ENCODE measurements around the gene ANKRD39. TPM values are rescaled to one million over a fixed set of nuclear protein-coding genes. Genes with fewer than 3 reads are reported as not detected.
A peak's percentile ranks its signal among the peaks of the same experiment; 100 is the strongest.
"Not testable (repeated sequence)": the region's sequence is repeated elsewhere in the genome, so short reads cannot be mapped to it uniquely, and the experiment has no call there.

ANKRD39 gene
- total RNA-seq, 1 donor from 2014 or later = 15.9 TPM

DNA sequence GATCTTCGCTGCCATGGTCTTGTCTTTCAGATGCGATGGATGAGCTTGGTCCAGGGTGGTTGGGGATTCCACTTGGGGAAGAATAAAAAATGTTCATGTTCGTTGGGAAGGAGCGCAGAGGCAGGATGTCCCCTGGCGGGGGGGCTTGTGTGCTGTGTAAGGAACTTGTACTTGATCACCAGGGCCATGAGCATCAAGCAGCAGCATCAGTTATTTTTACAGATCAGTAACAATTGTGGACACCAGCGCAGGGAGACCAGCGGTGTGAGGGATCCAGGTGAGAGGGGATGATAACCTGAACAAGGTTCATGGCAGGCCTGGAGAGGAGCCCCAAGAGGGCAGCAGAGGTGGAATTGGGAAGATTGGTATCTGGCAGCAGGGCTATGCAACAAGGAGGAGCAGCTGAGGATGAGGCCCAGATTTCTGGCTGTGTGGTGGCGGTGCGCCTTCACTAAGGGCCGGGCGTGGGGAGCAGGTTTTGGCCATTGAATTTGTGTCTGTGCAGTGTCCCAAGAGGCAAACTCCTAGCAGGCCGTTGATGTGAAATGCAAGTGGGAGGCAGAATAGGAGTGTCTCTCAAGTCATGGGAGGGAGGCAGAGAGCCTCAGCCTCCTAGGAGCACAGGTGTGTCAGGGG, 37.8 kb downstream of the ANKRD39 start:
- intact Hi-C loops (cut with DNase I) = loop anchor here (10.0 kb wide), 1 partner anchor 45 kb away; no protein-coding TSS in a partner anchor
- no peak for DNase-seq (ENCODE audit: low spot score)
- no peak for ATAC-seq

DNA sequence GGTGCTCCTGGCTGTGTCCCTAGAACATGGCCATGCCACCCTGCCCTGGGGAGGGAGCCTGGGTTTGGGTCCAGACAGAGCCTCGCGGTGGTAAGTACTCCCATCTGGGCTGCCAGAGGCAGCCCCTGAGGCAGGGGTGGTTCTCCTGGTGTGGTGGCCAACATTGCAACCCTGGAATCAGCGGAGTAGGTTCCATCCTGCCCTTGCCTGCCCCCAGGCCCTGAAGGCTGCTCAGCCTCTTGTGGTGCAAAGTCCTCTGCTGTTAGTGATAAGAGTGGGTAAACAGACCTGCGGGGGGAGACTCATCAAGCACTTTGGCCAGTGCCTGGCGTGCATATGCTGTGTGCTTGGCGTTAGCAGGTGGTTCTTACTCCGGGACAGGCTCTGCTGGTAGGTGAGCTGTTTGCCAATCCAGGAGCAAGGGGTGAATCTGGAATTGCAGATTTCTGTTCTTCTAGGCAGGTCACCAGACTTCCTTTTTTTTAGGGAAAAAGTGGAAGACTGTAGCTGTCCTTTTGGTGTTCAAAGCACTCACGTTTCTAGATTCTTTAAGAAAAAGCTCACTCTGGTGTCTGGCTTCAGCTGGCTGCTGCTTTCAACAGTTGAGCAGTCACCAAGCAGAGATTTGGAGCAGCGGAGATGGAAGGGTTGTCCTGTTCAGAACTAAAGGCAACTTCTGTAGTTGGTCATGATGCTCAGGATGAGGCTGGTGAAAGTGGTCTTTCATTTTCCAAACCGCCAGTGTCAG, 38.5 kb downstream of the ANKRD39 start:
- intact Hi-C loops (cut with DNase I) = loop anchor here (10.0 kb wide), 1 partner anchor 45 kb away; no protein-coding TSS in a partner anchor

DNA sequence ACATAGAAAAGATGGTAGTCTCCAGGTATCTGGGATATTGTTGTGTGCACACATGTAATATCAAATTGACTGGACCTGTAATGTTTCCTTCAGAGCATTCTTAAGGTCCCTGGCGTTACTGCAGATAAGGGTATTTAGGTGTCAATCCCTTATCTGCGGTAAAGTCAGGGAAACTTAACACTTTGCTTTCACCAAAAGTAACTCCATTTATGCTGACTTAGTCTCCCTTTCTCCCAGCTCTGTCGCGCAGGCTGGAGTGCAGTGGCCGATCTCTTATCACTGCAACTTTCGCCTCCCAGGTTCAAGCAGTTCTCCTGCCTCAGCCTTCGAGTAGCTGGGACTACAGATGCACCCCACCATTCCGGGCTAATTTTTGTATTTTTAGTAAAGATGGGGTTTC, 39.9 kb downstream of the ANKRD39 start:
- ATAC-seq (no peak), DNase-seq (ENCODE audit: low spot score) (no peak)
- intact Hi-C loops (cut with DNase I) = loop anchor here (10.0 kb wide), 1 partner anchor 47 kb away; no protein-coding TSS in a partner anchor

More for the DNA sequence above, 38.5 kb downstream of the ANKRD39 start:
- no peak for DNase-seq (ENCODE audit: low spot score)
- no peak for ATAC-seq

DNA sequence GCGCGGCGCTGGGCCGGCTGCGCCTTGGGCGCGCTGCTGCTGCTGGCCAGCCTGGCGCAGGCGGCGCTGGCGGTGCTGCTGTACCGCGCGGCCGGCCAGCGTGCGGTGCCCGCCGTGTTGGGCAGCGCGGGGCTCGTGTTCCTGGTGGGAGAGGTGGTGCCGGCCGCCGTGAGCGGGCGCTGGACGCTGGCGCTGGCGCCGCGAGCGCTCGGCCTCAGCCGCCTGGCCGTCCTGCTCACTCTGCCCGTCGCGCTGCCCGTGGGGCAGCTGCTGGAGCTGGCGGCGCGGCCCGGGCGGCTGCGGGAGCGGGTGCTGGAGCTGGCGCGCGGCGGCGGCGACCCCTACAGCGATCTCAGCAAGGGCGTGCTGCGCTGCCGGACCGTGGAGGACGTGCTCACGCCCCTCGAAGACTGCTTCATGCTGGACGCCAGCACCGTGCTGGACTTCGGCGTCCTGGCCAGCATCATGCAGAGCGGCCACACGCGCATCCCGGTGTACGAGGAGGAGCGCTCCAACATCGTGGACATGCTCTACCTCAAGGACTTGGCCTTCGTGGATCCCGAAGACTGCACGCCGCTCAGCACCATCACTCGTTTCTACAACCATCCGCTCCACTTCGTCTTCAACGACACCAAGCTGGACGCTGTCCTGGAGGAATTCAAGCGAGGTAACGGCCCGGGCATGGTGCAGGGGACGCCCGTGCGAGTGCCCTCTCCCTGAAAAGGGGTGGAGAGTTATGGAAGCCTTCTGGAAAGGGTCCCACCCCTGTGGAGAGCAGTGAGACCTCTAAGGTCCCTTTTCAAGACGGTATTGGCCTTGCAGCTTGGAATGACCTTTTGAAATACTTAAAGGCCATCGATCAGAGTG, 40.7 kb downstream of the ANKRD39 start:
- intact Hi-C loops (cut with DNase I) = loop anchor here (10.0 kb wide), 1 partner anchor 48 kb away; no protein-coding TSS in a partner anchor
- ATAC-seq (no peak), DNase-seq (ENCODE audit: low spot score) (no peak)

DNA sequence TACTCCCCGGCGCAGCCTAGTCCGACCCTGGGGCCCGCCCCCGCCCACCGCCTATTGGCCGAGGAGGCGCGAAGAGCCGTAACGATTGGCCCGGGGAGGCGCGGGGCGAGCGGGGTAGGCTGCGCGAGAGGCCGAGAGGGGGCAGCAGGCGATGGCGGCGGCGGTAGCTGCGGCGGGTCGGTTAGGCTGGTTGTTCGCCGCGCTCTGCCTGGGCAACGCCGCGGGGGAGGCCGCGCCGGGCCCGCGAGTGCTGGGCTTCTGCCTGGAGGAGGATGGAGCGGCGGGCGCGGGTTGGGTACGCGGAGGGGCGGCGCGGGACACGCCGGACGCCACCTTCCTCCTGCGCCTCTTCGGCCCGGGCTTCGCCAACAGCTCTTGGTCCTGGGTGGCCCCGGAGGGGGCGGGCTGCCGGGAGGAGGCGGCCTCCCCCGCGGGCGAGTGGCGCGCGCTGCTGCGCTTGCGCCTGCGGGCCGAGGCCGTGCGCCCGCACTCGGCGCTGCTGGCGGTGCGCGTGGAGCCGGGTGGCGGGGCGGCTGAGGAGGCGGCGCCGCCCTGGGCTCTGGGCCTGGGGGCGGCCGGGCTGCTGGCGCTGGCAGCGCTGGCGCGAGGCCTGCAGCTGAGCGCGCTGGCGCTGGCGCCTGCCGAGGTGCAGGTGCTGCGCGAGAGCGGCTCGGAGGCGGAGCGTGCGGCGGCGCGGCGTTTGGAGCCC, 41.5 kb downstream of the ANKRD39 start, which contains the start of gene CNNM3:
Gene CNNM3, plus strand, starts transcription at position 142 of the 709 bp plus-strand sequence. Its CDS starts 10 bp downstream, at position 152.
- peak; percentile 98 for DNase-seq (ENCODE audit: low spot score)
- ATAC-seq = peak; percentile 97
- intact Hi-C loops (cut with DNase I) = loop anchor here (10.0 kb wide), 1 partner anchor 49 kb away; no protein-coding TSS in a partner anchor

DNA sequence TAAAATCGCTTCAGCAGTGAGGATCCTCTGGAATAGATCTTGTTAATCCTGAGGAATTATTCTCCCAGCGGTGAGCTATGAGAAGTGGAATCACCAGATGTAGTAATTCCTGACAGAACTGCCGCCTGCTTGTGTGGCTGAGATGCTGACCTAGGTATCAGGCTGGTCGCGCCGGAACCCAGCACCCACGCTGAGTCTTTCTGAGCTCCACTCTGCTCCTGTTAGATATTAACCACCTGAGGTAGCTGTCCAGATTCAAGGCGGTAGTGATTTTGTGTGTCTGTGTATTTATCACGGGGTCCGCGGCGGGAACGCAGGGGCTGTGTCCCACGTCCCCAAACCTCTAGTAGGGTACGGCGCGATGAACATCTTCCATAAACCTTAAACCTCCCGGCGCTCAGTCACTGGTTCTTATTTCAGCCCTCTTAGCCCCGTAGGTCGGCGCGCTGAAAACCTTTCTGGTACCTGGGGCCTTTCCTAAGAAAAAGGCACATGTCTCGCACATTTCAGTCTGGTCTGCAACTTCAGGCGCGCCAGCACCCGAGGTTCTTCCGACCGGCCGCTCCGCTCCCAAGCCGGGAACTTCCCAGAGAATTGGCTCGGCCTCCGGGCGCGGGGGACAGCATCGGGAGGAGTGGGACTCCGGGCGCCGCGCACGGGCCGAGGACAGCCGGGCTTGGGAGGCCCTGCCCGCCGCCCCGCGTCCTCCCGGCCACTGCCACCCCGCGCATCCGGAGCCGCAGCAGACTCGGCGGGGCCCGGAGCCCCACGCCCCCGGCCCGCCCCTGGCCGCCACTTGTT, 42.3 kb downstream of the ANKRD39 start:
- no peak for DNase-seq (ENCODE audit: low spot score)
- ATAC-seq = peak; percentile 12
- intact Hi-C loops (cut with DNase I) = loop anchor here (10.0 kb wide), 1 partner anchor 49 kb away; no protein-coding TSS in a partner anchor

- ATAC-seq (no peak), DNase-seq (ENCODE audit: low spot score) (no peak)
- intact Hi-C loops (cut with DNase I) = loop anchor here (10.0 kb wide), 1 partner anchor 51 kb away; no protein-coding TSS in a partner anchor
These were observed 44.2 kb downstream of the ANKRD39 start for GRCh38 chr2:96813656-96814055.

DNA sequence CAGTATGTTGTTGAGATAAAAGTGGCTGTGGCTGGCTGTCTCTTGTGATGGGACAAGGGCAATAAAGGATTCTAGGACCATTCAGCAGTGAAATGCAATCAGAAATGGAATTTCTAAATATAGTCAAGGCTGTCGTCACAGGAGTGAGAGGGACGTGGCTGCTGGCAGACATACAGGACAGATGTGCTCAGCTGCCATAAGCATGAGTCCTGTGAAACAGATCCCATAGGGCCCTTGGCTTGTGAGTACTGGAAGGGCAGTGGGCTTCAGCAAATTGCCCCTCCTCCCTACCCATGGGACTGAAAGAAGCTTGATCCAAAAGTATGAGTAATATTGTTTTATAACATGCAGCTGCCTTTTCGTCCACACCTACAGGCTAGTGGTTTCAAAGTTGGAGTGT, 45.9 kb downstream of the ANKRD39 start:
- intact Hi-C loops (cut with DNase I) = loop anchor here (10.0 kb wide), 1 partner anchor 53 kb away; no protein-coding TSS in a partner anchor
- ATAC-seq (peak; percentile 45), DNase-seq (ENCODE audit: low spot score) (no peak)

GRCh38 chr2:96810783-96811192, 47.0 kb downstream of the ANKRD39 start:
- ATAC-seq (no peak), DNase-seq (ENCODE audit: low spot score) (no peak)
- intact Hi-C loops (cut with DNase I) = loop anchor here (10.0 kb wide), 1 partner anchor 54 kb away; no protein-coding TSS in a partner anchor

DNA sequence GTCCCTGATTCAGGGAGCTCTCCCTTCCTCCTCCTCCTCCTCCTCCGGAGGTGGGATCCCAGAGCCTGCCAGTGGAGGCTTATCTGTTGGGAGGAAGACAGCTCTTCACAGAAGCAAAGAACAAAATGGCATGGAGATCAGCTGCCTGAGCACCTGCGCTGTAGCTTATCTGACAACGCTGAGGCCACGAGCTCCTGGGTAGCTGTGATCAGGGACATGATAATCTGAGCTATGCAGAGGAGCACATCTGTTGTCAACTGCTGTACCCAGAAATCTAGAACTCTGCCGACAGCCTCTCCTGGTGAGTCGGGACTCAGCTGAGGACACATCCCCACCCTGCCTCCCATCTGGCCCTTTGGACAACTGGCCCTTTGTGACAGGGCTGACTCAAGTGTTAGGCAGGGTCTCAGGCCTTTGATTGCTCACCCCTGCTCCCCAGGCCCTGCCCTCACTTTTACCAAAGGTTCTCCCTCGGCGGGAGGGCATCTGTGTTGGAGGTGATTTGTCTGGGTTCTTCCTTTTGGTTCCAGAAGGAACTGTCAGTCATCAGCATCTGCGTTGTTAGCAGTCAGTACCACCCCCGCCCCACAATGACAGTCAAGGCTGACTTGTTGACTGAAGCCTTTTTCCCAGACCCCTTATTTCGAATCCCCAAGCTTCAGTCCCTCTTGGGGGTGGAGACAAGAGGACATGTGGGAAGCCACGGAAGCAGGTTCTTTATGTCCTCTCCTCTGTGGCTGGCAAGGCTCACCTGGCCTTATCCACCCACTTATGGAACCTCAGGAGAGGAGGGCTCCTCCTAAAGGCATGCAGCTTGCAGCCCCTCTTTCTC, 47.6 kb downstream of the ANKRD39 start:
- DNase-seq (ENCODE audit: low spot score) (no peak), ATAC-seq (no peak)
- intact Hi-C loops (cut with DNase I) = loop anchor here (10.0 kb wide), 1 partner anchor 55 kb away; no protein-coding TSS in a partner anchor

- DNase-seq (ENCODE audit: low spot score) = no peak
- intact Hi-C loops (cut with DNase I) = no loop called here
- ATAC-seq = no peak
These were observed 48.5 kb downstream of the ANKRD39 start for GRCh38 chr2:96809216-96809882.

- DNase-seq (ENCODE audit: low spot score) (no peak), ATAC-seq (no peak)
- intact Hi-C loops (cut with DNase I) = no loop called here
These were observed 49.5 kb downstream of the ANKRD39 start for GRCh38 chr2:96808176-96808837.

- intact Hi-C loops (cut with DNase I) = no loop called here
- ATAC-seq (no peak), DNase-seq (ENCODE audit: low spot score) (no peak)
These were observed 50.7 kb downstream of the ANKRD39 start for GRCh38 chr2:96807127-96807471.

DNA sequence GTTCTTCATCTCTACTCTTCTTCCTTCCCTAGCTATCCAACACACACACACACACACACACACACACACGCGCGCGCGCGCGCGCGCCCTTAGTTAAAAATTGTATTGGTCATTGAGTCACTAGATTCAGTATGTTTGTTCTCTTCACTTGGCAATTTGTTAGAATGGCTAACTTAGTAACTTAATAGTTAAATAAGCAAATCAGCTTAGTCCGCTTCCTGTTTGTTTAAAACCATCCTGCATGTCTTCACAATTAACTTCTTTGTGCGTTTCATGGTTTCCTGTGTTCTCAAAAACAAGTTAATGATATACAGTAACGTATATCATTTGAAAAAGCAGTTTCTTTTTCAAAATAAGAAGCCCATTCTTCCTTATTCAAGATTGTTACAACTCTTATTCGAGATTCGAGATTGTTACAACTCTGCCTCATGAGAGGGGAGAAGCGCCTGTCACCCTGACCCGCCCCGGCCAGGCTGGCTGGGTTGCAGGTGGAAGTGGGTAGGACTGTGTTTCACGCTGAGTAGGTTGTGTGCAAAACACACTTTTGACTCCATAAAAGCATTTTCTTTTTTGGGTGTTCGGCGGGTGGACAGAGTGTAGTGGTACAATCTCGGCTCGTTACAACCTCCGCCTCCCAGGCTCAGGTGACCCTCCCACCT, 51.2 kb downstream of the ANKRD39 start:
- ATAC-seq (no peak), DNase-seq (ENCODE audit: low spot score) (no peak)
- intact Hi-C loops (cut with DNase I) = no loop called here

- DNase-seq (ENCODE audit: low spot score); intact Hi-C loops (cut with DNase I); ATAC-seq: not testable (repeated sequence)
These were observed 51.9 kb downstream of the ANKRD39 start for GRCh38 chr2:96805946-96806345.
